ENCODE data around the gene KLHL18.

DNA sequence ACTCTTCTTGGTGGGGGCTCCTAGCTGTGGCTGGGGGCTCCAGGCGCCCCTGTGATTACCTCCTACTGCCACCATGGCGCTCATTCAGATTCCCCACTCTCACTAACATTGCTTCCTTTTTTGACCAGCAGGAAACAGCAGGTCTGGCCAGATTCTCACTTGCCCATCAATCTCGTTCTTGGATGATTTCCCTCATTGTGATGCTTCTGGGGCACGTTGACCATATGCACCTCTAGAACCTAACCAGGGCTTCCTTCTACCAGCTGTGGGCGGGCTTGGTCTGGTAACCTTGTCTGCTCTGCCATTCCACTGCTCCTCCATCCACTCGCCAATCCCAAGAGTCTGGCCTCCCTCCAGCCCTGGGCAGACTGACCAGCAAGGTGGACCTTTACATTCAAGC is 62.2 kb downstream of the KLHL18 start:
- TF ChIP-seq POLR2A (IDR thresholded peaks at IDR 0.05) = no peak
- no peak for TF ChIP-seq CTCF (IDR thresholded peaks at IDR 0.05)

Data from lower leg skin (tissue), 3 donors.